Upper lobe of right lung (tissue), 1 donor: ENCODE data around the gene ITCH. TPM values are rescaled to one million over a fixed set of nuclear protein-coding genes. Genes with fewer than 3 reads are reported as not detected.

Source experiments
- ATAC-seq: fragments of 200-7000 bp; cut with Tn5 transposase; one replicate; pipeline ENCODE4 v1.9.1; 2020; ENCODE audit warnings: mild to moderate bottlenecking, moderate library complexity
- DNase-seq: peaks from one replicate; pipeline ENCODE4 v3.0.0-alpha.2; 2020
- H3K27ac ChIP-seq: fragments of 200-600 bp; one replicate; pipeline ENCODE4 v1.8.0; 2022
- H3K27me3 ChIP-seq: fragments of 200-600 bp; one replicate; pipeline ENCODE4 v1.8.0; 2022; ENCODE audit warnings: mild to moderate bottlenecking
- H3K36me3 ChIP-seq: fragments of 200-600 bp; one replicate; pipeline ENCODE4 v1.8.0; 2022
- H3K4me1 ChIP-seq: fragments of 200-600 bp; one replicate; pipeline ENCODE4 v1.8.0; 2022
- H3K4me3 ChIP-seq: fragments of 200-600 bp; one replicate; pipeline ENCODE4 v1.8.0; 2022; ENCODE audit warnings: mild to moderate bottlenecking
- H3K9me3 ChIP-seq: fragments of 200-600 bp; one replicate; pipeline ENCODE4 v1.8.0; 2022
- intact Hi-C: fragments of 100-400 bp; cut with DNase I; formaldehyde crosslinking; loops from one replicate; pipeline ENCODE4 v1.11.0; 2022
- long read RNA-seq: library from polyadenylated mRNA; unstranded; transcript quantifications from one replicate; pipeline ENCODE4 v2.0.0, GENCODE V29; 2021
- total RNA-seq: library from RNA; stranded (reverse); fragmentation: NEBNext Ultra II Directional; extraction: Animal tissue kit (Norgen Biotek cat#: 25700); gene quantifications from one replicate; pipeline ENCODE4 v1.2.1, GENCODE V29; 2021
- TF ChIP-seq, protein P1 (sequence below): fragments of 200-600 bp; IDR thresholded peaks from one replicate; pipeline ENCODE4 v1.8.0; 2022; ENCODE audit warnings: antibody characterized with exemption
- donor health status: DM: no; HTN: yes; CAD: no; lungs with severe emphysema.

The ITCH gene
- 65.6 TPM for total RNA-seq
- long read RNA-seq, full-length matches to known transcripts, result 4 of 30 reads
- long read RNA-seq, partial matches to known transcripts, result 13 of 30 reads
- long read RNA-seq, other reads (novel, unspliced or antisense), result 13 of 30 reads

DNA sequence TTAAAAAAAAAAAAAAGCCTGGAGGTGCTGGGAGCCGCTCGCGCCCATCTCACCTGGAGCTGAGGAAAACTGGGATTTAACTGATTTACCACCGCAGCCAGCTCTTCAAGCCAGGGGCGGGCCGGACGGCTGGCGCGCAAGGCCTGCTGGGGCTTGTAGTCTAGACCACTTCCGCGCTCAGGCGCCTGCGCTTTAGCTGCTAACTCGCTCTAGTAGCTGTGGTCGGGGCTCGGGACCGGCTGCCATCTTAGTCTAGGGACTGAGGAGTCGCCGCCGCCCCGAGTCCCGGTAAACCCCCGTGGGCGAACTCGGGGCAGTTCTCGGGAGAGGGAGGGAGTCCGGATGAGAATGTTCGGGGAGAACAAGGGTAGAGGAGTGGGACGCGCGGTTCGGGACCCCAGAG, at the start of gene ITCH:
Gene ITCH (plus strand): TSS at position 212 of the 403 bp plus-strand sequence. CDS start 30,539 bp downstream, outside the sequence.
- H3K4me3 ChIP-seq, result peak within 1 kb of the TSS; percentile 87
- H3K27ac ChIP-seq, result peak within 1 kb of the TSS; percentile 95
- H3K27me3 ChIP-seq, result no peaks in the 10 kb centered on the region
- peaks cover 35% of the 10 kb centered on the region for H3K4me1 ChIP-seq
- intact Hi-C loops, result no loop called here
- TF ChIP-seq, protein P1, sequence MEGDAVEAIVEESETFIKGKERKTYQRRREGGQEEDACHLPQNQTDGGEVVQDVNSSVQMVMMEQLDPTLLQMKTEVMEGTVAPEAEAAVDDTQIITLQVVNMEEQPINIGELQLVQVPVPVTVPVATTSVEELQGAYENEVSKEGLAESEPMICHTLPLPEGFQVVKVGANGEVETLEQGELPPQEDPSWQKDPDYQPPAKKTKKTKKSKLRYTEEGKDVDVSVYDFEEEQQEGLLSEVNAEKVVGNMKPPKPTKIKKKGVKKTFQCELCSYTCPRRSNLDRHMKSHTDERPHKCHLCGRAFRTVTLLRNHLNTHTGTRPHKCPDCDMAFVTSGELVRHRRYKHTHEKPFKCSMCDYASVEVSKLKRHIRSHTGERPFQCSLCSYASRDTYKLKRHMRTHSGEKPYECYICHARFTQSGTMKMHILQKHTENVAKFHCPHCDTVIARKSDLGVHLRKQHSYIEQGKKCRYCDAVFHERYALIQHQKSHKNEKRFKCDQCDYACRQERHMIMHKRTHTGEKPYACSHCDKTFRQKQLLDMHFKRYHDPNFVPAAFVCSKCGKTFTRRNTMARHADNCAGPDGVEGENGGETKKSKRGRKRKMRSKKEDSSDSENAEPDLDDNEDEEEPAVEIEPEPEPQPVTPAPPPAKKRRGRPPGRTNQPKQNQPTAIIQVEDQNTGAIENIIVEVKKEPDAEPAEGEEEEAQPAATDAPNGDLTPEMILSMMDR, result no peak
- ATAC-seq (peak; percentile 99), DNase-seq (peak; percentile 99)
- no peaks in the 10 kb centered on the region for H3K9me3 ChIP-seq
- H3K36me3 ChIP-seq, result no peaks in the 10 kb centered on the region

DNA sequence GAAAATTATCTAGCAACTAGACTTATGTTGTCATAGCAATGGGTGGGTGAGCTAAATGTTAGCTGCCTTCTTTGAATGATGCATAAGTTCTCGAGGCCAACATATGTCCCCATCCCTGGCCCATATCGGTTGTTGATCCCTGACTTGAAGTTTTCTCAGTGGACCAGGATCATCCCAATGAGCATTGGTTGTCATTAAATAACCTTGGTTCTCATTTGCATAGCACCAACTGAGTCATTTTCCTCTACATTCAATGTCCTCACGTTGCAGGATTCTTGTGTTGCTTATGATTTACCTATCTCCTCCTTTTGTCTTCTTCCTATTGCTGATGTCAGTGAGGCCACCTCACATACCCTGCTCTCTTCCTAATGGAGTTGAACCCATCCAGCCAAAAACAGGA, 47.8 kb upstream of the ITCH start:
- Histone ChIP-seq H3K27me3 (peaks cover 13% of the 10 kb centered on the region), H3K4me3 (no peak overlapping the region), H3K27ac (no peak overlapping the region), H3K36me3 (no peaks in the 10 kb centered on the region), H3K9me3 (no peaks in the 10 kb centered on the region), H3K4me1 (peaks cover 18% of the 10 kb centered on the region)
- no peak for DNase-seq
- TF ChIP-seq, protein P1, result no peak
- no peak for ATAC-seq
- intact Hi-C loops, result no loop called here

DNA sequence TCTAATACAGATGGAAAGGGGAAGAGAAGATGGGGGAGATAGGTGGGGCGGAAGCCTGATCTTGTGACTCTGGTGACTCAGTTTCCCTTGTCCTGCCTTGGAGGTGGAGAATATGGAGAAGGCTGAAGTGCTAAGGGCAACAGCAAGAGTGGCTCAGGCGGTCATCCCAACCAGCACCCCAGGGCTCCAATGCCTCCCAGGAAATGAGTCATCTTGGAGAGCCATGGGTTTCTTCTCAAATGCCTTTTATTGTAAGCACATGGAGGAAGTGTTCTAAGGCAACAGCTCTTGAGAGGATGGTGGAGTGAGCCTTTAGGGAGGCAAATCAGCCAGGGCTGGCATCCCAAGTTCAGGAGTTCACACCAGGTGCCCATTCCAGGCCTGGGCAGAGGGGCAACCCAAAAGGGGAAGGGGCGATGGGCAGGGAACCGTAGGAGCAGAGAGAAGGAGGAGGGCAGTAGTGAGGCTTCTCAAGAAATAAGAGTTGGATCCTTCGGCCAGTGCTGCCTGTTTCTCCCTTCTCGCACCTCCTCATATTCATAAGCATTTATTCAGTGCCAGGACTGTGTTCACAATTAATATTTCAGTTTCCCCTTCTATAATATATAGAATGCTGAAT, 46.8 kb upstream of the ITCH start:
- DNase-seq (no peak), ATAC-seq (no peak)
- no peaks in the 10 kb centered on the region for H3K36me3 ChIP-seq

DNA sequence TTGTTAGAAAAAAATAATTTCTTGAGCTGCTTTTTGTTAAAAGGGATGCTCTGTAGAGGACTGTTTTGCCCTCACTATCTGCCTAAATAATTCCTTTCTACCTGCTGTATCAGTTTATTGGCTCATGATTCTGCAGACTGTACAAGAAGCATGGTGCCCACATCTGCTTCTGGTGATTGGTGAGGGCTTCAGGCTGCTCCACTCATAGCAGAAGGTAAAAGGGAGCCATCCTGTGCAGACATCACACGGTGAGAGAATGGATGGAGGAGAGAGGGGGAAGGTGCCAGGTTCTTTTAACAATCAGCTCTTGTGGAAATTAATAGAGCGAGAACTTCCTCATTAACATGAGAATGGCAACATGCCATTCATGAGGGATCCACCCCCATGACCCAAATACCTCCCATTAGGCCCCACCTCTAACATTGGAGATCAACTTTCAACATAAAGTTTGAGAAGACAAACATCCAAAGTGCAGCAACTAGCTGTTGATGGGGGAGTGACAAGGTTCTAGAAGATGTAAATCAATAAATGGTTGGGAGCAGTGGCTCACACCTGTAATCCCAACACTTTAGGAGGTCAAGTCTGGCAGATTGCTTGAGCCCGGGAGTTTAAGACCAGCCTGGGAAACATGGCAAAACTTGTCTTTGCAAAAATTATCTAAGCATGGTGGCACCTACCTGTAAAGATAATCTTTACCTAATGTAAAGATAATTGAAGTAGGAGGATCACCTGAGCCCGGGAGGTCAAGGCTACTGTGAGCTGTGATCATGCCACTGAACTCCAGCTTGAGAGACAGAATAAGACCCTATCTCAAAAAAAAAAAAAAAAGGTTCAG, 44.2 kb upstream of the ITCH start:
- ATAC-seq, result no peak

More for the DNA sequence above, 46.8 kb upstream of the ITCH start:
- Histone ChIP-seq H3K27me3 (peaks cover 12% of the 10 kb centered on the region), H3K9me3 (no peaks in the 10 kb centered on the region), H3K4me3 (no peak overlapping the region), H3K4me1 (peaks cover 16% of the 10 kb centered on the region), H3K27ac (no peak overlapping the region)
- TF ChIP-seq, protein P1, result no peak
- intact Hi-C loops, result no loop called here

DNA sequence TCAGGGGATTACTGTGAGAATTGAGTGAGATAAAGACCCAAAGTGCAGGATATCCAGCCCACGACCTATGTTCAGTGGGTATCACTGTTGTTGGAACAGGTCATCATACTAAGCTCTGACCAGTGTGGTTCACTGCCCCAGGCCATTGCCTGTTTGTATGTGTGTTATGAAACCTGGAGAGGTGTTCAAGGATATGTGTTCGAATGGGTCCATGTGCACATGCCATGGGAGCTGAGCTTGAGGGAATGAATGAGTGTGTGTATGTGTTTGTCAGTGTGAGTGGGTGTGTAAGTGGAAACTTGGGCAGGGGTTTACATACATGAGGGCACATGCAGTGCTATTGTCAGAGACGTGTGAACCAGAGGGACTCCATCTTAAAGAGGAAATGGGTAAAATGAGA, 42.2 kb upstream of the ITCH start:
- no peaks in the 10 kb centered on the region for H3K9me3 ChIP-seq
- no peak overlapping the region for H3K27ac ChIP-seq
- intact Hi-C loops, result no loop called here
- H3K4me1 ChIP-seq, result no peaks in the 10 kb centered on the region
- H3K36me3 ChIP-seq, result no peaks in the 10 kb centered on the region
- DNase-seq, result no peak
- no peaks in the 10 kb centered on the region for H3K27me3 ChIP-seq
- no peak overlapping the region for H3K4me3 ChIP-seq
- no peak for ATAC-seq
- TF ChIP-seq, protein P1, result no peak

More for the DNA sequence above, 44.2 kb upstream of the ITCH start:
- intact Hi-C loops, result no loop called here
- H3K4me3 ChIP-seq, result no peak overlapping the region
- no peaks in the 10 kb centered on the region for H3K27me3 ChIP-seq
- H3K4me1 ChIP-seq, result no peaks in the 10 kb centered on the region
- no peaks in the 10 kb centered on the region for H3K36me3 ChIP-seq
- TF ChIP-seq, protein P1, result no peak
- H3K27ac ChIP-seq, result no peak overlapping the region
- no peak for DNase-seq
- no peaks in the 10 kb centered on the region for H3K9me3 ChIP-seq
